ENCODE results near the gene NME8.

GRCh38 chr7:37921876-37922275 lies 73.5 kb downstream of the NME8 start:
- TF ChIP-seq CTCF (IDR thresholded peaks at IDR 0.05; ENCODE audit: extremely low read depth in 1 of 2, insufficient read depth in 1 of 2, low read depth in 1 of 2, low read length in 2 of 2) (no peak), POLR2AphosphoS5 (IDR thresholded peaks at IDR 0.05; ENCODE audit: insufficient read depth, low read depth, low read length) (no peak), EZH2 (IDR thresholded peaks at IDR 0.05; ENCODE audit: borderline replicate concordance, low read depth, low read length, severe bottlenecking) (no peak)

Measured in endothelial cell of umbilical vein (primary cell).